HL-60 (cell line): ENCODE results near the gene C4BPA.

Experiments
- DNase-seq, 2 experiments: peaks; one replicate each; pipeline ENCODE4 v3.0.0-alpha.2; 2010 to 2020; ENCODE audit warnings: low read depth in 1 of 2, low spot score in 1 of 2
- H3K27ac ChIP-seq: fragments of 250-450 bp; sonication (Bioruptor Pico); replicated peaks from 2 replicates; pipeline ENCODE4 v1.5.1; 2020; ENCODE audit warnings: mild to moderate bottlenecking, moderate library complexity
- H3K27me3 ChIP-seq: fragments of 250-450 bp; sonication (Bioruptor Pico); 2 replicates; pipeline ENCODE4 v1.5.1; 2021; ENCODE audit warnings: mild to moderate bottlenecking, moderate library complexity; ENCODE audit not compliant: insufficient read depth, poor library complexity, severe bottlenecking
- H3K4me3 ChIP-seq: replicated peaks from 2 replicates; pipeline ENCODE4 v1.5.1; 2011; ENCODE audit warnings: mild to moderate bottlenecking, control low read depth, low read length; ENCODE audit not compliant: insufficient read depth
- GABPA ChIP-seq: IDR thresholded peaks from 2 replicates; pipeline ENCODE4 v1.6.1; 2012; ENCODE audit warnings: low read depth
- POLR2AphosphoS5 ChIP-seq: IDR thresholded peaks from 2 replicates; pipeline ENCODE4 v1.6.1; 2012; ENCODE audit warnings: low read depth
- SPI1 ChIP-seq: IDR thresholded peaks from 2 replicates; pipeline ENCODE4 v1.6.1; 2012; ENCODE audit warnings: low read depth, mild to moderate bottlenecking, borderline replicate concordance
- TF ChIP-seq, protein P1 (sequence below): IDR thresholded peaks from one replicate; pipeline ENCODE4 v1.5.1; 2011; ENCODE audit warnings: low read length, control low read depth, inconsistent platforms; ENCODE audit not compliant: insufficient read depth
- TF ChIP-seq, protein P2 (sequence below): IDR thresholded peaks from 2 replicates; pipeline ENCODE4 v1.6.1; 2012; ENCODE audit warnings: low read depth; ENCODE audit not compliant: insufficient replicate concordance

The C4BPA gene

DNA sequence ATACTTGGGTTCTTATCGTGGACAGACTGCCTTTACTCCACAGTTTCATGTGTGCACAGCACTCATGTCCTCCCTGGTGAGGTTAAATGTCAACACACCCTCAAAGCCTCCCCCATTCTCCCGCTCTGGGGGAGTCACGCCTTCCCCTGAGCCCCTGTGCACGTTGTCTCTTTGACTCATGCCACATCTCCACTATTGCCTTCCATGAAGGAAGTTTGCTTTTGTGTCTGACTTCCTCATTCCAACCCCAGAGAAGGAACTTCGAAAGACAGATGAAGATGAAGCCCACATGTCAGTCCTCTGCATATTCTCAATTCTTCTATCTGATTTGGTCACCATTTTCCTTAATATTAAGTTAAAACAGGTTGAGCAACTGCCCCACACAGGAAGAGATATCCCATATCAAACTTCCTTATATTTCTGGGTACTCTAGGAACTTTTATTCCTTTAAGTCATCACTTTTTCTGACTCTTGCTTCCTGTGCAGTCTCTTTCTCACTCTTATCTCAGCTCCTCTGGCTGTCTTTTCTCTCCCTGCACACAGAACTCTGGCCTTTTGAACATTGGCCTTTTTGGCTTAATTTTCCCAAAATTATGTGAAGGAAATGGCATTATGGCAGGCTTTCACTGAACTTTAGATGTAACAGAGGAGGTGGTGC is 41.5 kb downstream of the C4BPA start:
- H3K27me3 ChIP-seq, result no peaks in the 10 kb centered on the region
- DNase-seq, result peak; percentile 51 to 59

DNA sequence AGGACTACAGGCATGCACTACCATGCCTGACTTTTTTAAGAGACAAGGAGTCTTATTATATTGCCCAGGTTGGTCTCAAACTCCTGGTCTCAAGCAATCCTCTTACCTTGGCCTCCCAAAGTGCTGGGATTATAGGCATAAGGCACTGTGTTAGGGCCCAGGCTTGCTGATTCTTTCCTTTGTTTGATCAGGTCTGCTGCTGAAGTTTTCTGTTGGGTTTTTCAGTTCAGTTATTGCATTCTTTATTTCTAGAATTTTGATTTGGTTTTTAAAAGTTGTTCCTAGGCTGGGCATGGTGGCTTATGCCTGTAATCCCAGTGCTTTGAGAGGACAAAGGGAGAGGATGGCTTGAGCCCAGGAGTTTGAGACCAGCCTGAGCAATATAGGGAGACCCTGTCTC is 47.9 kb downstream of the C4BPA start:
- TF ChIP-seq, protein P1, sequence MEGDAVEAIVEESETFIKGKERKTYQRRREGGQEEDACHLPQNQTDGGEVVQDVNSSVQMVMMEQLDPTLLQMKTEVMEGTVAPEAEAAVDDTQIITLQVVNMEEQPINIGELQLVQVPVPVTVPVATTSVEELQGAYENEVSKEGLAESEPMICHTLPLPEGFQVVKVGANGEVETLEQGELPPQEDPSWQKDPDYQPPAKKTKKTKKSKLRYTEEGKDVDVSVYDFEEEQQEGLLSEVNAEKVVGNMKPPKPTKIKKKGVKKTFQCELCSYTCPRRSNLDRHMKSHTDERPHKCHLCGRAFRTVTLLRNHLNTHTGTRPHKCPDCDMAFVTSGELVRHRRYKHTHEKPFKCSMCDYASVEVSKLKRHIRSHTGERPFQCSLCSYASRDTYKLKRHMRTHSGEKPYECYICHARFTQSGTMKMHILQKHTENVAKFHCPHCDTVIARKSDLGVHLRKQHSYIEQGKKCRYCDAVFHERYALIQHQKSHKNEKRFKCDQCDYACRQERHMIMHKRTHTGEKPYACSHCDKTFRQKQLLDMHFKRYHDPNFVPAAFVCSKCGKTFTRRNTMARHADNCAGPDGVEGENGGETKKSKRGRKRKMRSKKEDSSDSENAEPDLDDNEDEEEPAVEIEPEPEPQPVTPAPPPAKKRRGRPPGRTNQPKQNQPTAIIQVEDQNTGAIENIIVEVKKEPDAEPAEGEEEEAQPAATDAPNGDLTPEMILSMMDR, result no peak
- TF ChIP-seq SPI1 (no peak), POLR2AphosphoS5 (no peak), GABPA (no peak)
- TF ChIP-seq, protein P2, sequence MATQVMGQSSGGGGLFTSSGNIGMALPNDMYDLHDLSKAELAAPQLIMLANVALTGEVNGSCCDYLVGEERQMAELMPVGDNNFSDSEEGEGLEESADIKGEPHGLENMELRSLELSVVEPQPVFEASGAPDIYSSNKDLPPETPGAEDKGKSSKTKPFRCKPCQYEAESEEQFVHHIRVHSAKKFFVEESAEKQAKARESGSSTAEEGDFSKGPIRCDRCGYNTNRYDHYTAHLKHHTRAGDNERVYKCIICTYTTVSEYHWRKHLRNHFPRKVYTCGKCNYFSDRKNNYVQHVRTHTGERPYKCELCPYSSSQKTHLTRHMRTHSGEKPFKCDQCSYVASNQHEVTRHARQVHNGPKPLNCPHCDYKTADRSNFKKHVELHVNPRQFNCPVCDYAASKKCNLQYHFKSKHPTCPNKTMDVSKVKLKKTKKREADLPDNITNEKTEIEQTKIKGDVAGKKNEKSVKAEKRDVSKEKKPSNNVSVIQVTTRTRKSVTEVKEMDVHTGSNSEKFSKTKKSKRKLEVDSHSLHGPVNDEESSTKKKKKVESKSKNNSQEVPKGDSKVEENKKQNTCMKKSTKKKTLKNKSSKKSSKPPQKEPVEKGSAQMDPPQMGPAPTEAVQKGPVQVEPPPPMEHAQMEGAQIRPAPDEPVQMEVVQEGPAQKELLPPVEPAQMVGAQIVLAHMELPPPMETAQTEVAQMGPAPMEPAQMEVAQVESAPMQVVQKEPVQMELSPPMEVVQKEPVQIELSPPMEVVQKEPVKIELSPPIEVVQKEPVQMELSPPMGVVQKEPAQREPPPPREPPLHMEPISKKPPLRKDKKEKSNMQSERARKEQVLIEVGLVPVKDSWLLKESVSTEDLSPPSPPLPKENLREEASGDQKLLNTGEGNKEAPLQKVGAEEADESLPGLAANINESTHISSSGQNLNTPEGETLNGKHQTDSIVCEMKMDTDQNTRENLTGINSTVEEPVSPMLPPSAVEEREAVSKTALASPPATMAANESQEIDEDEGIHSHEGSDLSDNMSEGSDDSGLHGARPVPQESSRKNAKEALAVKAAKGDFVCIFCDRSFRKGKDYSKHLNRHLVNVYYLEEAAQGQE, result no peak
- DNase-seq, result no peak
- H3K27ac ChIP-seq, result no peak overlapping the region
- no peaks in the 10 kb centered on the region for H3K27me3 ChIP-seq
- H3K4me3 ChIP-seq, result no peak overlapping the region

More for the DNA sequence above, 41.5 kb downstream of the C4BPA start:
- TF ChIP-seq POLR2AphosphoS5 (peak; percentile 37; the same call in 1 of the 2 replicates), SPI1 (peak; percentile 97), GABPA (no peak)
- Histone ChIP-seq H3K4me3 (no peak overlapping the region), H3K27ac (peak overlapping the region; percentile 29; the same call in 1 of the 2 replicates)

DNA sequence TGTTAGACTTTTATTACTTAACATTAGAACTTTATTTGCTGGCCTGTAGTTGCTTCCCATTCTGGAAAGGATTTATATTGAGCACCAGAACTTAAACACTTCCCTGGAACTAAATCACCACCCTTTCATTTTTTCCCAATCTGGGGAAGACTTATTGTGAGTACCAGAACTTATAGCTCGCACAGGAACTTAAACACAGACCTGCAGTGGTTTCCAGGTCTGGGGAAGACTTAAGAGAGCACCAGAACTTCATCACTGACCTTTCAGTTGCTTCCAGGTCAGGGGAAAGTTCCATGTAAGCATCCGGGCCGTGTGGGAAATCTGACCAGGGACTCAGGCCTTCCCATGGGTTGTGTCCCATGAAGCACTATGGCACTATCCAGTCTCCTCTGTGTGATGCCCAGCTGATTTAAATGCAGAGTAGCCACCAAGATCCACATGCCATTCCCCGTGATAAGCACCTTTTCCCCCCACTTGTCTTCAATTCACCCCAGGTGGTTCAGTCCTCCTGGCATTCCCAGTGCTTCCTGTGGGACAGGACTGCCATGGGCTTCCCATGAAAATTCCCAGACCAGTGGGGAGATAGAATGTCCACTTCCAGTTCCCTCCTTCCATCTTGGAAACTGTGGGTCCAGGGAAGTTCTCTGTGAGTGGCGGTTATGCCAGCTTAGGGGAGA is 48.9 kb downstream of the C4BPA start:
- Histone ChIP-seq H3K27ac (no peak overlapping the region), H3K4me3 (no peak overlapping the region), H3K27me3 (no peaks in the 10 kb centered on the region)
- DNase-seq, result no peak
- TF ChIP-seq GABPA (no peak), POLR2AphosphoS5 (no peak), SPI1 (no peak)
- TF ChIP-seq, protein P1, result no peak
- TF ChIP-seq, protein P2, result no peak

DNA sequence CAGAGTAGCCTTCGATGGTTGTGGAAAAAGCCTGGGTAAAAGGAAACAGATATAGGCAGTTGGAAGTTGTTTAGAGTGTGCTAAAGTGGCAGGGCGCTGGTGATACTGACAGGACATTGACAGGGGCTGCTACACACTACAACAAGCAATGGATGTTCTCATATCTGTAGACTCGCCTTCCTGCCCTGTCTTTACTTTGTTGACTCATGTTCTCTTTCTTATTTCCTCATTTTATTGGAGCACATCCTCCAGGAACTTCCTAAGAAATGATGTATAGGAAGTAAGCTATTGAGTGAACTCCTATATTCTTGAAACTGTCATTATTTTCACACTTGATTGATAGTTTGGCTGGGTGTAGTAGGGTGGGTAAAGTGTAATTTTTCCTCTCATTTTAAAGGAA is 51.0 kb downstream of the C4BPA start:
- no peak overlapping the region for H3K27ac ChIP-seq
- peak in 1 of 2 experiments; percentile 20 for DNase-seq
- H3K4me3 ChIP-seq, result no peak overlapping the region
- no peak for TF ChIP-seq POLR2AphosphoS5
- TF ChIP-seq, protein P1, result no peak
- no peak for TF ChIP-seq SPI1
- no peak for TF ChIP-seq GABPA
- TF ChIP-seq, protein P2, result no peak
- no peaks in the 10 kb centered on the region for H3K27me3 ChIP-seq
